WERI-Rb-1 (cell line): ENCODE results near the gene NOL9.

Experiments used
- DNase-seq: peaks from one replicate; pipeline ENCODE4 v3.0.0-alpha.2; 2020
- H3K27ac ChIP-seq: fragments of 250-450 bp; sonication (Bioruptor Pico); 2 replicates; pipeline ENCODE4 v1.5.1; 2020; ENCODE audit warnings: mild to moderate bottlenecking, moderate library complexity
- H3K27me3 ChIP-seq: fragments of 250-450 bp; sonication (Bioruptor Pico); 2 replicates; pipeline ENCODE4 v1.5.1; 2021; ENCODE audit warnings: mild to moderate bottlenecking, low read depth, moderate library complexity; ENCODE audit not compliant: insufficient read depth, severe bottlenecking
- H3K36me3 ChIP-seq: fragments of 250-450 bp; sonication (Bioruptor Pico); 2 replicates; pipeline ENCODE4 v1.5.1; 2020; ENCODE audit warnings: mild to moderate bottlenecking, moderate library complexity
- H3K4me3 ChIP-seq: 2 replicates; pipeline ENCODE4 v1.5.1; 2011; ENCODE audit warnings: low read depth, mild to moderate bottlenecking, control low read depth, low read length
- H3K9me3 ChIP-seq: fragments of 250-450 bp; sonication (Bioruptor Pico); 2 replicates; pipeline ENCODE4 v1.5.1; 2021; ENCODE audit warnings: mild to moderate bottlenecking, moderate library complexity; ENCODE audit not compliant: severe bottlenecking
- CTCF ChIP-seq: IDR thresholded peaks from 2 replicates; pipeline ENCODE4 v1.5.1; 2011; ENCODE audit warnings: low read depth, mild to moderate bottlenecking, control low read depth, inconsistent platforms, low read length

The NOL9 gene

DNA sequence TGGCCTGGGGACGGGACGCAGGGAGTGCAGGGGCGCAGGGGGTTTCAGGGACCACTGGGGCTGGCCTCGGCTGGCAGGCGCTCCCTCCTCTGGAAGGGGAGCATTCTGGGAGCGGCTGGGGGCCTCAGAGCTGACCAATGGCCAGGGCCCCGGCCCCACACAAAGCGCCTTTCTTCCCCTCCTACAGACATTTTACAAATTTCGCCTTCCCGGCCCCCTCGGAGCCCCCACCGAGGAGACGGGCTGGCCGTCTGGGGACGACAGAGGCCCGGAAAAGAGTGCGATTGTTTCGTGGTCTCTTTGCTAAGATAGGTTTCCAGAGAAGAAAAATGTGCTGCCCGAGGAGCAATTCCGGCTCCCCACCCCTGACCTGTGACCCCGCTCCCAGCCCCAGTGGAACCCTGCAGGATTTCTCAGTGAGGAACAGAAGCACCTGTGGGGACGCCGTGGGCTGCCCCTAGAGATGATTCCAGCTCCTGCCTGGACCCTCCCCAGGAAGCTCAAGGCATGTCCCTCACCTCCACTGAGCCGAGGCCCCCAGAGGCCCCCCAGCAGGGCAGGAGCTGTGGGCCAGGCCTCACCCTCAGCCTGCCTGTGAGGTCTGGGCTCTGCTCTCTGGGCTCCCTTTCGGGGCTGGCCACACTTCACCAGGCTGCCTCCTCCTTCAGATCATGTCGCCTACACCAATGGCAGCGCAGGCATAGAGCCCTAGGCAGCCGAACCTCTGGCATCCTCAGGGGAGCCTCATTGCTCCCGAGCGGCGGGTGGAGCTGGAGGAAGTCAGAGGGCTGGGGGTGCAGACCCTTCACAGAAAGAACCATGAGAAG is 47.9 kb downstream of the NOL9 start:
- Histone ChIP-seq H3K27me3 (no peaks in the 10 kb centered on the region), H3K36me3 (no peaks in the 10 kb centered on the region), H3K27ac (no peak overlapping the region), H3K9me3 (no peaks in the 10 kb centered on the region), H3K4me3 (no peak overlapping the region)
- TF ChIP-seq CTCF = no peak
- peak; percentile 9 for DNase-seq

DNA sequence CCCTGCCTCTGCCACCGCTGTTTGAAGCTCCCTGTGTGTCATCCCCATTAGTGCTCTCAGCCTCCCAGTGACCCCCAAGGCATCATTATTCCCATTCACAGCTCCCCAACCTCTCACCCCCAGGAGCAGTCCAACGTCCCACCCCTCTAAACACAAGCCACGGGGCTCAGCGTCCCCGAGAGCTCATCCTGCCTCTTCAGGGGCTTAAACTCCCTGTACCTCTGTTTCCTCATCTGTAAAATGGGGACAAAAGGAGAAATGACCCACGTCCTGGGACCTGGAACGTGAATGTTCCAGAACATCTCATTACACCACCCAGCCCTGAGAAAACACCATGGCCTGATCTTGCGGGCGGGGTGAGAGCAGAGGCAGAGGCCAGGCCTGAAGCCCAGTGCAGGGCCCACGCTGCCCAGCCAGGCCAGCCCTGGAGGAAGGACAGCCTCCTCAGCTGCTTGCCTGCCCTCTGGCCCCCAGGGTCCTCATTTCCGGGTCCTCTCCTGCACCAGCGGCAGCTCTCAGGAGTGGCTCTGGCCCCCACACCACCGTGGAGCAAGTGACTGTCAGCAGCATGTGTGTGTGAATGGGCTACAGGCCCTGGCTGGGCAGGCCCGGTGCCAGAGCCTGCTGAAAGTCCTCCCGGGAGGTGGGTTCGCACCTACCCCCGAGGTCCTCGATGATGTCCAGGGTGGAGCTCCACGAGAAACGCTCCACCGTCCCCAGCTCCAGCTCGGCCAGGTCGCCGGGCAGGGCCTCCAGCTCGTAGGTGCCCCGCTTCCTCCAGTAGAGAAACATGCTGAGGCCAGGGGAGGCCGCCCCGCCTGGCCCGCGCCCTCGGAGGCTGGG is 48.7 kb downstream of the NOL9 start:
- Histone ChIP-seq H3K9me3 (no peaks in the 10 kb centered on the region), H3K36me3 (no peaks in the 10 kb centered on the region), H3K27me3 (no peaks in the 10 kb centered on the region), H3K27ac (no peak overlapping the region), H3K4me3 (no peak overlapping the region)
- no peak for DNase-seq
- no peak for TF ChIP-seq CTCF

GRCh38 chr1:6504887-6505286 is 49.4 kb downstream of the NOL9 start:
- H3K9me3 ChIP-seq = no peaks in the 10 kb centered on the region
- no peak for TF ChIP-seq CTCF
- no peak overlapping the region for H3K27ac ChIP-seq
- H3K36me3 ChIP-seq = no peaks in the 10 kb centered on the region
- no peaks in the 10 kb centered on the region for H3K27me3 ChIP-seq
- no peak overlapping the region for H3K4me3 ChIP-seq
- DNase-seq = no peak

GRCh38 chr1:6503884-6504602 is 50.3 kb downstream of the NOL9 start:
- no peak for DNase-seq
- TF ChIP-seq CTCF = no peak

DNA sequence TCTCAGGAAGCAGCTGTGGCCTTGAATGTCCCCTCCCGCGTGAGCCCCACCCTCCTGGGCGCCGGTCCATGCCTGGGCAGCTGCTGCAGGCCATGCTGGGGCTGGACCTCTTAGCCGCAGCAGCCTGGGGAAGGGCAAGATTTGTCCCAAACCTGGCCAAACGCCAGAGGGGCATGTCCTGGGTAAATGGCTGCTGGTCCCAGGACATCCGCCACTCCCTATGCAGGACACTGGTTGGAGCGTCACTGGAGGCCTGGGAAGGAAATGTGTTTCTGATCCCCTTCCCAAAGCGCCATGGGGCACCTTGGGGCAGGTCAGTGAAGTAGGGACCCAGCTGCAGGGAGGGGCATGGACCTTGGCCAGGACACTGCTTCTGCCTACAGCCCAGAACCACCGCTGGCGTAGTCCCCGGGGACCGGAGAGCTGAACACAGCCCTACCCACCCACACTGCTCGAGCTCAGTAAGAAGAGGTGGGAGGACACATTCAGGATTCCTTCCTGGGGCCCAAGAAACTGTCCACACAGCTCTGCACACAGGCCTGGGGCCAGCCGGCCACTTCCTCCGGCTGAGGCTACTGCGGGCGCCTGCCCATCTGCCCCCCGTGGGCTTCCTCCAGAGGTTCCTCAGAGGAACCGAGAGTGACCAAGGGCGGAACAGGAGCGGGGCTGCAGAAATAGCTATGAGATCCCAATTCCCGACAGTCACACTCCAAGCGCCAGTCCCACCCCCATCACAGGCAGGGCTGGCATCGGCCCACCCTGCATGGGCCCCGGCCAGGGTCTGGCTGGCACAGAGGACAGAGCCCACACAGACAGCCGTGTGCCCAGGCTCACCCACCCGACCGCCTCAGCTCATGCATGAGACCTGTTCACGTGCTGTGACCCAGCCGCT is 52.1 kb downstream of the NOL9 start:
- H3K27me3 ChIP-seq = no peaks in the 10 kb centered on the region
- no peak overlapping the region for H3K4me3 ChIP-seq

More at GRCh38 chr1:6503884-6504602, 50.3 kb downstream of the NOL9 start:
- Histone ChIP-seq H3K9me3 (no peaks in the 10 kb centered on the region), H3K27ac (no peak overlapping the region), H3K36me3 (no peaks in the 10 kb centered on the region), H3K27me3 (no peaks in the 10 kb centered on the region), H3K4me3 (no peak overlapping the region)

More for the DNA sequence above, 52.1 kb downstream of the NOL9 start:
- no peak for DNase-seq
- no peaks in the 10 kb centered on the region for H3K9me3 ChIP-seq
- no peak for TF ChIP-seq CTCF
- H3K36me3 ChIP-seq = no peaks in the 10 kb centered on the region
- H3K27ac ChIP-seq = no peak overlapping the region
